MM.1S (cell line): ENCODE measurements around the gene ESYT3.

ENCODE experiments used
- EZH2phosphoT487 ChIP-seq: fragments of 300-600 bp; sonication (generic); IDR thresholded peaks from 2 replicates; pipeline ENCODE4 v1.6.1; 2018; ENCODE audit warnings: antibody characterized with exemption, low read length
- TF ChIP-seq, protein P1 (sequence below): fragments of 300-600 bp; sonication (generic); IDR thresholded peaks from 2 replicates; pipeline ENCODE4 v1.5.1; 2016; ENCODE audit warnings: antibody characterized with exemption, low read length, mixed read lengths

DNA sequence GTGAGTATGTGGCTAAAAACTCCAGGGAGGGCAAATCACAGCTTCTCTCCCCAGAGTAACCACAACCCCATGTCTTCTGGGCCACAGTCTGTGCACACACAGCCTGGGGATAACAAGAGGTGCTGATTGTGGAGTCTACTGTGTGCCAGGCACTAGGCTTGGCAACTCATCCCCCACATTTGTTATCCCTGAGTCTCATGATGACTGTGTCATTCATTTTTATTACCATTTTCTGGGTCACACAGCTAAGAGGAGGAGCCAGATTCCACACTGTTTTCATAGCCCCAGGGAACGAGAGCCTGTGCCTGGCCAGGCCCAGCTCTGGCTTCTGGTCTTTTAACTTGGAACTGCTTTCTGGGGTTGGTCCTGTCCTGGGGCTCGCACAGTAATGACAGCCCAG, 34.5 kb downstream of the ESYT3 start:
- TF ChIP-seq, protein P1, sequence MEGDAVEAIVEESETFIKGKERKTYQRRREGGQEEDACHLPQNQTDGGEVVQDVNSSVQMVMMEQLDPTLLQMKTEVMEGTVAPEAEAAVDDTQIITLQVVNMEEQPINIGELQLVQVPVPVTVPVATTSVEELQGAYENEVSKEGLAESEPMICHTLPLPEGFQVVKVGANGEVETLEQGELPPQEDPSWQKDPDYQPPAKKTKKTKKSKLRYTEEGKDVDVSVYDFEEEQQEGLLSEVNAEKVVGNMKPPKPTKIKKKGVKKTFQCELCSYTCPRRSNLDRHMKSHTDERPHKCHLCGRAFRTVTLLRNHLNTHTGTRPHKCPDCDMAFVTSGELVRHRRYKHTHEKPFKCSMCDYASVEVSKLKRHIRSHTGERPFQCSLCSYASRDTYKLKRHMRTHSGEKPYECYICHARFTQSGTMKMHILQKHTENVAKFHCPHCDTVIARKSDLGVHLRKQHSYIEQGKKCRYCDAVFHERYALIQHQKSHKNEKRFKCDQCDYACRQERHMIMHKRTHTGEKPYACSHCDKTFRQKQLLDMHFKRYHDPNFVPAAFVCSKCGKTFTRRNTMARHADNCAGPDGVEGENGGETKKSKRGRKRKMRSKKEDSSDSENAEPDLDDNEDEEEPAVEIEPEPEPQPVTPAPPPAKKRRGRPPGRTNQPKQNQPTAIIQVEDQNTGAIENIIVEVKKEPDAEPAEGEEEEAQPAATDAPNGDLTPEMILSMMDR = no peak
- no peak for TF ChIP-seq EZH2phosphoT487
